Peyer's patch (tissue), 4 donors: Measurements from ENCODE around the gene SYNE1.

ENCODE experiments used
- CTCF ChIP-seq, 6 experiments: fragments of 450-650 bp in 4 of 6; fragments of 200-600 bp in 2 of 6; sonication (generic) in 1 of 6; IDR thresholded peaks; one replicate each; pipeline ENCODE4 v1.5.1; 2017 to 2019; ENCODE audit warnings: antibody characterized with exemption in 6 of 6, mild to moderate bottlenecking in 3 of 6, moderate library complexity in 1 of 6
- POLR2A ChIP-seq, 2 donors: fragments of 450-650 bp; IDR thresholded peaks; one replicate each; pipeline ENCODE4 v1.5.1; 2017; ENCODE audit warnings: antibody characterized with exemption in 2 of 2, mild to moderate bottlenecking in 2 of 2, moderate library complexity in 2 of 2

- TF ChIP-seq POLR2A (IDR thresholded peaks at IDR 0.05) (no peak), CTCF (IDR thresholded peaks at IDR 0.05) (no peak)
Observed at GRCh38 chr6:152173957-152174356, 463.2 kb downstream of the SYNE1 start.
